Astrocyte of the spinal cord (primary cell): ENCODE data around the gene RGL1.
A peak's percentile ranks its signal among the peaks of the same experiment; 100 is the strongest.

ENCODE experiments used
- DNase-seq: peaks from one replicate; pipeline ENCODE4 v3.0.0; 2011; ENCODE audit warnings: low read depth, low spot score
- H3K4me3 ChIP-seq: 2 replicates; pipeline ENCODE4 v1.5.1; 2011; ENCODE audit warnings: low read depth, mild to moderate bottlenecking, low read length, moderate library complexity
- CTCF ChIP-seq: IDR thresholded peaks from 2 replicates; pipeline ENCODE4 v1.5.1; 2012; ENCODE audit warnings: low read depth, mild to moderate bottlenecking, low read length, inconsistent platforms
- in situ Hi-C: cut with HindIII; loops from 2 replicates; pipeline ENCODE4 v1.10.0; 2017; ENCODE audit warnings: low sequenced_read_pairs

Gene RGL1

GRCh38 chr1:183873642-183874041 lies 68.7 kb downstream of the RGL1 start:
- in situ Hi-C loops: no loop called here
- H3K4me3 ChIP-seq: no peak overlapping the region
- DNase-seq: no peak
- TF ChIP-seq CTCF: no peak

GRCh38 chr1:183876309-183876708 lies 71.4 kb downstream of the RGL1 start:
- in situ Hi-C loops: no loop called here
- no peak overlapping the region for H3K4me3 ChIP-seq
- TF ChIP-seq CTCF: no peak
- DNase-seq: no peak

- in situ Hi-C loops: no loop called here
- H3K4me3 ChIP-seq: no peak overlapping the region
- no peak for TF ChIP-seq CTCF
- peak; percentile 54 for DNase-seq
These were observed 72.3 kb downstream of the RGL1 start for GRCh38 chr1:183877053-183877720.

GRCh38 chr1:183879494-183879893 lies 74.6 kb downstream of the RGL1 start:
- H3K4me3 ChIP-seq: no peak overlapping the region
- no peak for TF ChIP-seq CTCF
- in situ Hi-C loops: no loop called here
- DNase-seq: no peak

GRCh38 chr1:183879966-183880365 lies 75.0 kb downstream of the RGL1 start:
- H3K4me3 ChIP-seq: no peak overlapping the region
- in situ Hi-C loops: no loop called here
- TF ChIP-seq CTCF: no peak
- DNase-seq: no peak

- H3K4me3 ChIP-seq: no peak overlapping the region
- no peak for TF ChIP-seq CTCF
- DNase-seq: no peak
- in situ Hi-C loops: no loop called here
These were observed 75.8 kb downstream of the RGL1 start for GRCh38 chr1:183880531-183881243.
